Melanocyte of skin (primary cell): ENCODE results near the gene HPS3. TPM values are rescaled to one million over a fixed set of nuclear protein-coding genes. Genes with fewer than 3 reads are reported as not detected.

Experiments
- small RNA-seq, 2 donors: library from RNA; depleted of rRNA; stranded (forward); fragments of <200 nt; gene quantifications; one replicate each; pipeline ENCODE3, GENCODE V24; 2012
- total RNA-seq, 2 donors: library from RNA; depleted of rRNA; stranded (reverse); fragments of >200 nt; gene quantifications; 2 replicates each; pipeline ENCODE4 v1.2.3, GENCODE V29; 2012

The HPS3 gene
- total RNA-seq: 10 to 100 TPM; 59.2 to 62.6 TPM

GRCh38 chr3:149129326-149130205 is at the start of gene HPS3:
HPS3 (plus strand) TSS chr3:149129638; CDS start chr3:149129724, 86 bp downstream.

GRCh38 chr3:149086232-149086988 is 43.0 kb upstream of the HPS3 start, which contains the start of gene HLTF:
HLTF (minus strand) TSS chr3:149086533; CDS start chr3:149086336, 197 bp downstream.

GRCh38 chr3:149221783-149222517 is 92.5 kb downstream of the HPS3 start, which contains the start of gene CP:
CP (minus strand) TSS chr3:149221829; CDS start chr3:149221792, 37 bp downstream.

Small RNA genes within 50 kb of the gene (small RNA-seq; reads per million reads assigned to genes)
- gene RF00019: 0 reads per million in 2 donors

Other genes with a start within 250 kb of the HPS3 start
- 10 to 100 TPM; 29.9 to 41.0 TPM for gene GYG1, start 138.1 kb upstream of the HPS3 start, total RNA-seq
- 10 to 100 TPM; 44.0 to 45.1 TPM for gene HLTF, start 43.1 kb upstream of the HPS3 start, total RNA-seq
- not detected for gene CP, start 92.2 kb downstream of the HPS3 start, total RNA-seq
- 1 to 10 TPM; 1.7 to 5.5 TPM for gene TM4SF18, start 204.0 kb downstream of the HPS3 start, total RNA-seq
- 100 to 1,000 TPM; 595 to 605 TPM for gene TM4SF1, start 248.0 kb downstream of the HPS3 start, total RNA-seq